ENCODE results near the gene GPBAR1.

DNA sequence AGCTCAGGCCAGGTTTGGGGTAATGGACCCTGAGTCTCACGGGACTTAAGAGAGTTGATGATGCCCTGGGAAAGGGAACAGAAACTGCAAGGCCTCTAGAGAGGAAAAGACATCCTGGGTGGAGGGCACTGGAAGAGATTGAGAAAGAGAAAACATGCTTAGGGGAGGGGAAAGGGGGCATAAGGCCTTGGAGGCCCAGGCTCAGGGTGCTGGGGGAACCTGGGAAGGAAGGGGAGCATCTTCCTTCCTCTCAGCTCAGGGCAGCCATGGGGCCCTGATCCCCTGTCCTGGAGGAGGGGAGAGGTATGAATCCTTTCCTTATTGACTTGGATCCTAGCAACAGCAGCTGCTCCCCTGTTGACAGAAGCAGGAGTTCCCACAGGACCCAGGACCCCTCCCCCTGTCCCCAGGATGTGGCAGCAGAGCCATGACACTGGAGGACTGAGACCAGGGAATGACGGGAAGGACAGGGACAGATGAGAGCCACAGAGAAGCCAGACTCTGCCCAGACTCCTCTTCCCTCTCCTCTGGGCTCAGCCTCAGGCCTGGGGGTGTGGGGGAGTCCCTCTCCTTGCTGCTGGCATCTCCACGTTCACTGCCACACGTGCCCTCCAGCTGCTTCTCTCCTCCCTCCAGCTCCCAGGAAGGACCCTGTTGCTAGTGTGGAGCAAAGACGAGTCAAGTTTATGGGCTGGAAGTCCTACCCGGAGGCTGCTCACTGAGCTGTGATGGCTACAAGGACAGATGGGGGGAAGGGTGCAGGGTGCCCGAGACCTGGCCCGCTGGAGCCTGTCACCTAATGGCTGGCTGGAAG is 815 bp downstream of the GPBAR1 start:
- no peak for TF ChIP-seq EZH2 (IDR thresholded peaks at IDR 0.05; ENCODE audit: borderline replicate concordance, insufficient read depth, low read depth, low read length, poor library complexity, severe bottlenecking)
- TF ChIP-seq, protein P1, sequence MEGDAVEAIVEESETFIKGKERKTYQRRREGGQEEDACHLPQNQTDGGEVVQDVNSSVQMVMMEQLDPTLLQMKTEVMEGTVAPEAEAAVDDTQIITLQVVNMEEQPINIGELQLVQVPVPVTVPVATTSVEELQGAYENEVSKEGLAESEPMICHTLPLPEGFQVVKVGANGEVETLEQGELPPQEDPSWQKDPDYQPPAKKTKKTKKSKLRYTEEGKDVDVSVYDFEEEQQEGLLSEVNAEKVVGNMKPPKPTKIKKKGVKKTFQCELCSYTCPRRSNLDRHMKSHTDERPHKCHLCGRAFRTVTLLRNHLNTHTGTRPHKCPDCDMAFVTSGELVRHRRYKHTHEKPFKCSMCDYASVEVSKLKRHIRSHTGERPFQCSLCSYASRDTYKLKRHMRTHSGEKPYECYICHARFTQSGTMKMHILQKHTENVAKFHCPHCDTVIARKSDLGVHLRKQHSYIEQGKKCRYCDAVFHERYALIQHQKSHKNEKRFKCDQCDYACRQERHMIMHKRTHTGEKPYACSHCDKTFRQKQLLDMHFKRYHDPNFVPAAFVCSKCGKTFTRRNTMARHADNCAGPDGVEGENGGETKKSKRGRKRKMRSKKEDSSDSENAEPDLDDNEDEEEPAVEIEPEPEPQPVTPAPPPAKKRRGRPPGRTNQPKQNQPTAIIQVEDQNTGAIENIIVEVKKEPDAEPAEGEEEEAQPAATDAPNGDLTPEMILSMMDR (IDR thresholded peaks at IDR 0.05) = no peak
